Activated CD8-positive, alpha-beta memory T cell treated with anti-CD3 and anti-CD28 coated beads for 1 hour (primary cell): ENCODE data around the gene GIPC3.

Experiments used
- DNase-seq, 2 donors: peaks; one replicate each; pipeline ENCODE4 v3.0.0-alpha.2; 2020; ENCODE audit warnings: low read depth in 1 of 2; ENCODE audit errors: extremely low read depth in 1 of 2

The GIPC3 gene

GRCh38 chr19:3634496-3635045 is 49.3 kb downstream of the GIPC3 start:
- DNase-seq: no peak

- DNase-seq: no peak
Observed at GRCh38 chr19:3636506-3636905, 51.2 kb downstream of the GIPC3 start.

GRCh38 chr19:3636962-3637361 is 51.7 kb downstream of the GIPC3 start:
- DNase-seq: no peak

- DNase-seq: no peak
Observed at GRCh38 chr19:3637621-3638020, 52.3 kb downstream of the GIPC3 start.

- DNase-seq: no peak
Observed at GRCh38 chr19:3638208-3639193, 53.2 kb downstream of the GIPC3 start.

GRCh38 chr19:3639479-3639878 is 54.2 kb downstream of the GIPC3 start:
- no peak for DNase-seq

GRCh38 chr19:3641515-3642269 is 56.4 kb downstream of the GIPC3 start:
- no peak for DNase-seq

- no peak for DNase-seq
Observed at GRCh38 chr19:3642296-3642695, 57.0 kb downstream of the GIPC3 start.
